ENCODE data around the gene MACROD2.

- TF ChIP-seq CTCF (IDR thresholded peaks at IDR 0.05) (no peak), ZFX (IDR thresholded peaks at IDR 0.05; ENCODE audit: borderline replicate concordance) (no peak)
These were observed 711.8 kb downstream of the MACROD2 start for GRCh38 chr20:14707026-14707680.
